DOHH2 (cell line): Measurements from ENCODE around the gene KBTBD13.
"Not testable (repeated sequence)": the region's sequence is repeated elsewhere in the genome, so short reads cannot be mapped to it uniquely, and the experiment has no call there.

Experiments
- H3F3A ChIP-seq: fragments of 200-600 bp; sonication (generic), shearing (Covaris generic); 2 replicates; pipeline ENCODE4 v1.6.0; 2016; ENCODE audit warnings: antibody characterized with exemption, mild to moderate bottlenecking; ENCODE audit not compliant: control insufficient read depth, insufficient read depth
- H3K27ac ChIP-seq: fragments of 200-600 bp; sonication (generic); 2 replicates; pipeline ENCODE4 v1.5.1; 2014; ENCODE audit warnings: low read depth, mild to moderate bottlenecking, low read length, moderate library complexity
- H3K27me3 ChIP-seq: fragments of 200-600 bp; sonication (generic); 2 replicates; pipeline ENCODE4 v1.6.1; 2014; ENCODE audit warnings: mild to moderate bottlenecking, low read length, mixed read lengths; ENCODE audit not compliant: control insufficient read depth
- H3K36me3 ChIP-seq: fragments of 200-600 bp; sonication (generic); 2 replicates; pipeline ENCODE4 v1.6.1; 2014; ENCODE audit warnings: mild to moderate bottlenecking, low read length, moderate library complexity, mixed read lengths; ENCODE audit not compliant: control insufficient read depth
- H3K4me1 ChIP-seq: fragments of 200-600 bp; sonication (generic); 2 replicates; pipeline ENCODE4 v1.6.1; 2014; ENCODE audit warnings: mild to moderate bottlenecking, low read length, mixed read lengths; ENCODE audit not compliant: control insufficient read depth
- H3K4me2 ChIP-seq: fragments of 200-600 bp; sonication (generic); 2 replicates; pipeline ENCODE4 v1.6.0; 2014; ENCODE audit warnings: mild to moderate bottlenecking, low read length, moderate library complexity
- H3K4me3 ChIP-seq: fragments of 200-600 bp; sonication (generic); 2 replicates; pipeline ENCODE4 v1.5.1; 2014; ENCODE audit warnings: mild to moderate bottlenecking, low read length, mixed read lengths
- H3K79me2 ChIP-seq: fragments of 200-600 bp; sonication (generic); 2 replicates; pipeline ENCODE4 v1.6.1; 2014; ENCODE audit warnings: mild to moderate bottlenecking, low read length, mixed read lengths; ENCODE audit not compliant: control insufficient read depth
- H3K9me2 ChIP-seq: fragments of 200-600 bp; sonication (generic); replicated peaks from 2 replicates; pipeline ENCODE4 v1.6.1; 2014; ENCODE audit warnings: mild to moderate bottlenecking, low read length, mixed read lengths; ENCODE audit not compliant: control insufficient read depth
- H3K9me3 ChIP-seq: fragments of 200-600 bp; sonication (generic); 2 replicates; pipeline ENCODE4 v1.6.1; 2014; ENCODE audit warnings: antibody characterized with exemption, low read length, mixed read lengths; ENCODE audit not compliant: control insufficient read depth, insufficient read depth
- H4K20me1 ChIP-seq: fragments of 200-600 bp; sonication (generic); 2 replicates; pipeline ENCODE4 v1.6.0; 2014; ENCODE audit warnings: low read depth, mild to moderate bottlenecking, antibody characterized with exemption, low read length, moderate library complexity; ENCODE audit not compliant: control insufficient read depth, insufficient read depth
- EZH2phosphoT487 ChIP-seq: fragments of 200-600 bp; sonication (generic); IDR thresholded peaks from 2 replicates; pipeline ENCODE4 v1.6.1; 2017; ENCODE audit warnings: borderline replicate concordance, mild to moderate bottlenecking, antibody characterized with exemption, low read length, moderate library complexity, mixed read lengths
- TF ChIP-seq, protein P1 (sequence below): fragments of 200-600 bp; sonication (generic); IDR thresholded peaks from one replicate; pipeline ENCODE4 v1.5.1; 2014; ENCODE audit warnings: antibody characterized with exemption, mild to moderate bottlenecking, low read depth, low read length; ENCODE audit not compliant: poor library complexity, severe bottlenecking

Gene KBTBD13

DNA sequence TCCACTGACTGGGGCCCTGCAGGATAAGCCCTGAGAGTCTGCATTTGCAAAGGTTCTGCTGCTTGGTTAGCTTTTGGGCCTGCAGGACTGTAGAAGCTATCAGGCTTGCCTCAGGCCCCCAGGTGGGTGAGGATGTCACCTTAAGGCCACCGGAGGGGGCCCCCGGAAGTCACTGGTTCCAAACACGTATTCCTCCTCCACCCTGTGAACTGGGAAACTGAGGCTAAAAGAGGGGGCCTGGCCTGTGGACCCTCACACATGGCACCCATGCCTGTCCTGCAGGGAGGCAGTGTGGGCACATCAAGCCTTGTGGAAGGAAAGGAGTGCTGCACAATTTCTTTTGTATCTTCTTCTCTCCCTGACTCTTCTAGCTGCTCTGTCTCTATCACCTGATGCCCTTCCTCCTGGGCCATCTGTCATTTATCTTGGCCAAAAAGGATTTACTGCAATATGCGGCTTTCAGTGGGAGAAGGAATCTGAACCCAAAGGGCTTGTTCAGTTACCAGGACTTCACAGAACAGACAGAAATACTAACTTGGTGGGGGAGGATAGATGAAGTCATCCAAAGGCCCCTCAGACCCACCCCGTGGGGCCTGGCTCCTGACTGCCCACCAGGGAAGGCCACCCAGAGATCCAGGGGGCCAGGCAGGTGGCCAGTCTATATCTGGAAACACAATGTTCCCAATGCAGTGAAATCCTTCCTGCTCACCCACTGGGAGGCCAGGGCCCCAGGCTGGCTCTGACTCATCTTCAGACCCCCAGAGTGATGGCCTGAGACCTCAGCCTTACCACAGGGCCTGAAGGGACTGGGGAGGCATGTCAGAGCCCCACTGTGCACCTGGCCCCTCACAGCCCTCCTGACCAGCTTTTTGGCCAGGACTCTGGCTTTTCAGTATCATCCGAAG, 20.2 kb downstream of the KBTBD13 start:
- Histone ChIP-seq H3F3A (no peaks in the 10 kb centered on the region), H4K20me1 (no peaks in the 10 kb centered on the region), H3K27me3 (no peaks in the 10 kb centered on the region), H3K9me3 (no peaks in the 10 kb centered on the region), H3K4me1 (no peaks in the 10 kb centered on the region), H3K27ac (no peak overlapping the region), H3K4me2 (no peak overlapping the region), H3K4me3 (no peak overlapping the region), H3K79me2 (no peaks in the 10 kb centered on the region), H3K36me3 (peaks cover 35% of the 10 kb centered on the region), H3K9me2 (no peaks in the 10 kb centered on the region)
- TF ChIP-seq EZH2phosphoT487, result no peak
- TF ChIP-seq, protein P1, sequence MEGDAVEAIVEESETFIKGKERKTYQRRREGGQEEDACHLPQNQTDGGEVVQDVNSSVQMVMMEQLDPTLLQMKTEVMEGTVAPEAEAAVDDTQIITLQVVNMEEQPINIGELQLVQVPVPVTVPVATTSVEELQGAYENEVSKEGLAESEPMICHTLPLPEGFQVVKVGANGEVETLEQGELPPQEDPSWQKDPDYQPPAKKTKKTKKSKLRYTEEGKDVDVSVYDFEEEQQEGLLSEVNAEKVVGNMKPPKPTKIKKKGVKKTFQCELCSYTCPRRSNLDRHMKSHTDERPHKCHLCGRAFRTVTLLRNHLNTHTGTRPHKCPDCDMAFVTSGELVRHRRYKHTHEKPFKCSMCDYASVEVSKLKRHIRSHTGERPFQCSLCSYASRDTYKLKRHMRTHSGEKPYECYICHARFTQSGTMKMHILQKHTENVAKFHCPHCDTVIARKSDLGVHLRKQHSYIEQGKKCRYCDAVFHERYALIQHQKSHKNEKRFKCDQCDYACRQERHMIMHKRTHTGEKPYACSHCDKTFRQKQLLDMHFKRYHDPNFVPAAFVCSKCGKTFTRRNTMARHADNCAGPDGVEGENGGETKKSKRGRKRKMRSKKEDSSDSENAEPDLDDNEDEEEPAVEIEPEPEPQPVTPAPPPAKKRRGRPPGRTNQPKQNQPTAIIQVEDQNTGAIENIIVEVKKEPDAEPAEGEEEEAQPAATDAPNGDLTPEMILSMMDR, result no peak

DNA sequence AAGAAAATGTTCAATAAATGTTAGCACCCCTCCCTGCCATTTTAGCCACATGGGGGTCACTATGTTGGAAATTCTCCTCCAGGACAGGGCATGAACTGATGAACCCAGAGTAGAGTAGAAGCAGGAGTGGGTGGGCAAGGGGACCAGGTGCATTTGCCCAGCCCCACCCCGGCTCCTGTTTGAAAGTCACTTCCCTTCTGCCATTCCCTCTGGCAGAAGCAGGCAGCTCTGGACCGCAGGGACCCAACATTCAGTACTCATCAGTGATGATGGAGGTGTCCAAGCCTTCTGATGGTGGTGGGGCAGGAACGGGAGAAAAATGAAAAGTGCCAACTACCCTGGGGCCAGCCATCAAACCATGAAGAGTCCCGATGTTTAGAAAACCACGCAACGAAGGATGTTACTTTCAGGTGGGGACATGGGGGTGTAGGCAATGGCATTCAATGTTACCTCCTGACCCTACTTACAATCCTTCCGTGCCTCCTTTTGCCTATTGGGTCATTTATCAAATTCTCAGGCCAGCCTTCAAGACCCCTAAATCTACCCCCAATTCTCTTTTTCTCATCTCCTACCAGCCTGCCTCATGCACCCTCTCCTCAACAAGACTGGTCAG, 21.2 kb downstream of the KBTBD13 start:
- H3K79me2 ChIP-seq, result no peaks in the 10 kb centered on the region
- no peaks in the 10 kb centered on the region for H3K9me3 ChIP-seq
- TF ChIP-seq, protein P1, result no peak
- TF ChIP-seq EZH2phosphoT487, result no peak
- no peaks in the 10 kb centered on the region for H3K27me3 ChIP-seq
- no peak overlapping the region for H3K4me3 ChIP-seq
- no peaks in the 10 kb centered on the region for H4K20me1 ChIP-seq
- no peak overlapping the region for H3K27ac ChIP-seq
- no peak overlapping the region for H3K4me2 ChIP-seq
- H3K36me3 ChIP-seq, result peaks cover 37% of the 10 kb centered on the region
- H3K9me2 ChIP-seq, result no peaks in the 10 kb centered on the region
- no peaks in the 10 kb centered on the region for H3F3A ChIP-seq
- H3K4me1 ChIP-seq, result no peaks in the 10 kb centered on the region

DNA sequence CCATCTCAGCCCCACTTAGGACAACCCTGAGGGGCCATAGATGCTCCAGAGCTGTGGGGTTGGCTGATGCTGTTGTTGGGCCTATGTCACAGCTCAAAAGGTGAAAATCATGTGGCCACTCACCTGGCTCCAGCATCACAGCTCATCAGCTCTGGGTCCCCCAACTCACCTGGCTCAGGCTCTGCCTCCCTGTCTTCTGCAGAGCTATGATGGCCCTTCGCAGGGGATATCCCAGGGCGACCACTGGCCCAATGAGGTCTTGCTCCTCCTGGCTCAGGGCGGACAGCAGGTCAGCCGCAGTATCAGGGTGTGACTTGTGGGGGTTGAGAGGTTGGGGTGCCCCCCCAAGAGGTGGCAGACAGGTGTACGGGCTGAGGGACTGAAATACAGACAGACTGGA, 22.8 kb downstream of the KBTBD13 start:
- no peak overlapping the region for H3K27ac ChIP-seq
- H3K4me2 ChIP-seq, result no peak overlapping the region
- peaks cover 41% of the 10 kb centered on the region for H3K36me3 ChIP-seq
- no peak for TF ChIP-seq EZH2phosphoT487
- TF ChIP-seq, protein P1, result no peak
- no peaks in the 10 kb centered on the region for H3K4me1 ChIP-seq
- no peaks in the 10 kb centered on the region for H3K9me3 ChIP-seq
- no peaks in the 10 kb centered on the region for H3K79me2 ChIP-seq
- no peaks in the 10 kb centered on the region for H4K20me1 ChIP-seq
- no peaks in the 10 kb centered on the region for H3F3A ChIP-seq
- no peaks in the 10 kb centered on the region for H3K9me2 ChIP-seq
- H3K4me3 ChIP-seq, result no peak overlapping the region
- H3K27me3 ChIP-seq, result no peaks in the 10 kb centered on the region

DNA sequence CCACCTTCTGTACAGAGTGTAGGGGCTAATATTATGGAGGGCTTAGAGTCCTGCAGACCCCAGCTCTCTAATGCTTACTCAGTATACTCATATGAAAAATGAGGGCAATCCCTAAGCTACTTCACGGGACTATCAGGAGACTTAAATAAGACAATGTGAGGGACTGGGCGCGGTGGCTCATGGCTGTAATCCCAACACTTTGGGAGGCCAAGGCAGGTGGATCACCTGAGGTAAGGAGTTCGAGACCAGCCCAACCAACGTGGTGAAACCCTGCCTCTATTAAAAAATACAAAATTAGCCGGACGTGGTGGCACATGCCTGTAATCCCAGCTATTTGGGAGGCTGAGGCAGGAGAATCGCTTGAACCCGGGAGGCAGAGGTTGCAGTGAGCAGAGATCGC, 23.3 kb downstream of the KBTBD13 start:
- not testable (repeated sequence) for H3K79me2 ChIP-seq, H3K9me2 ChIP-seq, H3K27me3 ChIP-seq, H3K4me2 ChIP-seq, H3K4me3 ChIP-seq, H3K9me3 ChIP-seq, H3K27ac ChIP-seq, H3F3A ChIP-seq, H4K20me1 ChIP-seq, H3K4me1 ChIP-seq
- peaks cover 41% of the 10 kb centered on the region for H3K36me3 ChIP-seq
